CD4-positive, alpha-beta T cell (primary cell): ENCODE results near the gene GABPB1. TPM values are rescaled to one million over a fixed set of nuclear protein-coding genes. Genes with fewer than 3 reads are reported as not detected.
"Not testable (repeated sequence)": the region's sequence is repeated elsewhere in the genome, so short reads cannot be mapped to it uniquely, and the experiment has no call there.

ENCODE experiments used
- ATAC-seq: fragments of 200-7000 bp; cut with Tn5 transposase; one replicate; pipeline ENCODE4 v1.10.0; 2022; ENCODE audit warnings: mild to moderate bottlenecking; ENCODE audit not compliant: poor library complexity
- CTCF ChIA-PET: fragments of 350-600 bp; sonication (Branson Sonifier 250); formaldehyde crosslinking; loops from one replicate; lab custom pipeline; 2021; ENCODE audit warnings: antibody characterized with exemption, inconsistent platforms; lab: Charles Lee
- POLR2A ChIA-PET: fragments of 350-600 bp; sonication (Branson Sonifier 250); formaldehyde crosslinking; loops from one replicate; lab custom pipeline; 2021; ENCODE audit warnings: antibody characterized with exemption, inconsistent platforms; lab: Charles Lee
- DNase-seq, 14 experiments: peaks; one replicate each; pipeline ENCODE4 v3.0.0-alpha.2; 2013 to 2020; ENCODE audit warnings: mixed read lengths in 2 of 14
- H3K27ac ChIP-seq, 2 donors: one replicate each; pipeline versions ENCODE4 v1.5.1 to v1.7.0; 2013; ENCODE audit warnings: low read length in 2 of 2, low read depth in 1 of 2, mild to moderate bottlenecking in 1 of 2
- H3K27me3 ChIP-seq, 2 experiments: 1 replicate in 1 of 2; 2 replicates in 1 of 2; pipeline versions ENCODE4 v1.6.1 to v1.7.0; 2013; ENCODE audit warnings: low read length in 2 of 2, control low read depth in 1 of 2, mild to moderate bottlenecking in 1 of 2, moderate library complexity in 1 of 2; ENCODE audit not compliant: insufficient read depth in 2 of 2, control insufficient read depth in 1 of 2
- H3K36me3 ChIP-seq: one replicate; pipeline ENCODE4 v1.6.1; 2013; ENCODE audit warnings: low read length, control low read depth; ENCODE audit not compliant: insufficient read depth
- H3K4me1 ChIP-seq: one replicate; pipeline ENCODE4 v1.6.1; 2013; ENCODE audit warnings: low read length, control low read depth; ENCODE audit not compliant: insufficient read depth
- H3K4me3 ChIP-seq: one replicate; pipeline ENCODE4 v1.5.1; 2013; ENCODE audit warnings: mild to moderate bottlenecking, low read length, moderate library complexity
- H3K9me3 ChIP-seq, 2 experiments: 1 replicate in 1 of 2; 2 replicates in 1 of 2; pipeline versions ENCODE4 v1.6.1 to v1.7.0; 2013; ENCODE audit warnings: low read length in 2 of 2, mild to moderate bottlenecking in 2 of 2, control low read depth in 1 of 2, moderate library complexity in 1 of 2; ENCODE audit not compliant: control insufficient read depth in 1 of 2, insufficient read depth in 1 of 2
- H3K27ac Mint-ChIP-seq: one replicate; pipeline ENCODE4 v1.8.0; 2020; ENCODE audit warnings: mixed read lengths
- H3K27me3 Mint-ChIP-seq: one replicate; pipeline ENCODE4 v1.8.0; 2021; ENCODE audit warnings: mixed read lengths
- H3K36me3 Mint-ChIP-seq: one replicate; pipeline ENCODE4 v1.8.0; 2021; ENCODE audit warnings: low read depth, mixed read lengths
- H3K4me1 Mint-ChIP-seq: one replicate; pipeline ENCODE4 v1.8.0; 2021; ENCODE audit warnings: low read depth, mixed read lengths
- H3K4me3 Mint-ChIP-seq: one replicate; pipeline ENCODE4 v1.8.0; 2020; ENCODE audit warnings: mild to moderate bottlenecking, mixed read lengths
- H3K9me3 Mint-ChIP-seq: one replicate; pipeline ENCODE4 v1.8.0; 2020; ENCODE audit warnings: mixed read lengths
- CTCF ChIP-seq: fragments of 200-600 bp; IDR thresholded peaks from one replicate; pipeline ENCODE4 v1.8.0; 2022; ENCODE audit warnings: antibody characterized with exemption, mild to moderate bottlenecking
- intact Hi-C, 2 experiments: fragments of 100-400 bp; cut with DNase I in 1 of 2; cut with micrococcal nuclease in 1 of 2; formaldehyde crosslinking; loops; one replicate each; pipeline versions ENCODE4 v1.15.1 to v1.9.0; 2023 to 2025; cut with DNase I, micrococcal nuclease
- polyA plus RNA-seq, 2 donors: library from polyadenylated mRNA; unstranded; fragments of 120-200 nt; gene quantifications; one replicate each; pipeline ENCODE4 v1.2.1, GENCODE V29; 2013
- total RNA-seq, 174 experiments: library from RNA in 2 of 174; stranded (reverse) in 2 of 174; gene quantifications; one replicate each; pipeline ENCODE4 v1.2.3 and lab custom pipeline; 2021 to 2026

GABPB1 gene
- total RNA-seq (10 to 100 TPM; 25.7 to 27.1 TPM), total RNA-seq (lab: John Stamatoyannopoulos, UW) (23.0 to 260 (median 48.0) reads per million in 172 experiments)
- polyA plus RNA-seq (2013, experiment 1 of 2) = 13.0 TPM
- 16.2 TPM for polyA plus RNA-seq (2013, experiment 2 of 2)

- Mint-ChIP-seq H3K36me3 (peaks cover 58% of the 10 kb centered on the region), H3K27me3 (peaks cover 19% of the 10 kb centered on the region), H3K4me3 (peak within 1 kb of the TSS; percentile 97), H3K9me3 (no peaks in the 10 kb centered on the region), H3K27ac (peak within 1 kb of the TSS; percentile 100), H3K4me1 (peaks cover 73% of the 10 kb centered on the region)
- POLR2A ChIA-PET = interaction anchor here (0.5 to 7.2 kb wide), 44 partner anchors 8 to 1880 kb away, joined by 3 to 132 read pairs (median 4); partner anchors contain the start of genes AP4E1, CEP152, COPS2 and DTWD1
- H3K27ac ChIP-seq = peak within 1 kb of the TSS; percentile 99 to 100
- H3K27me3 ChIP-seq = no peaks in the 10 kb centered on the region
- ATAC-seq (peak; percentile 44), DNase-seq (peak; percentile 71 to 95 (median 84))
- peak within 1 kb of the TSS; percentile 97 for H3K4me3 ChIP-seq
- H3K36me3 ChIP-seq = peaks cover 6% of the 10 kb centered on the region
- intact Hi-C loops = loop anchor here (1.0 to 10.0 kb wide), 10 partner anchors 38 to 1540 kb away; partner anchors contain the start of genes AP4E1 (in 1 of the 2), CEP152 (in 1 of the 2), COPS2 (in 1 of the 2) and DTWD1 (in 1 of the 2)
- TF ChIP-seq CTCF = no peak
- CTCF ChIA-PET = interaction anchor here (0.7 kb wide), 2 partner anchors 39 to 58 kb away, joined by 3 read pairs; no protein-coding TSS in a partner anchor
- peaks cover 37% of the 10 kb centered on the region for H3K4me1 ChIP-seq
- H3K9me3 ChIP-seq = no peaks in the 10 kb centered on the region
These were observed at the start of gene GABPB1 for GRCh38 chr15:50354838-50355618. GABPB1 (minus strand) TSS chr15:50355198; CDS start chr15:50309798, 45,400 bp downstream.

GRCh38 chr15:50391561-50391960, 36.6 kb upstream of the GABPB1 start:
- CTCF ChIA-PET, H3K9me3 ChIP-seq, H3K36me3 Mint-ChIP-seq, ATAC-seq, H3K4me3 ChIP-seq, H3K4me1 ChIP-seq, H3K27ac ChIP-seq, POLR2A ChIA-PET, H3K36me3 ChIP-seq, H3K27me3 Mint-ChIP-seq, H3K27ac Mint-ChIP-seq, H3K4me3 Mint-ChIP-seq, DNase-seq, H3K4me1 Mint-ChIP-seq, intact Hi-C loops, H3K9me3 Mint-ChIP-seq, H3K27me3 ChIP-seq: not testable (repeated sequence)

GRCh38 chr15:50390554-50391264, 35.7 kb upstream of the GABPB1 start:
- Mint-ChIP-seq H3K9me3 (no peaks in the 10 kb centered on the region), H3K36me3 (no peaks in the 10 kb centered on the region), H3K27me3 (no peaks in the 10 kb centered on the region), H3K27ac (no peak overlapping the region), H3K4me1 (no peaks in the 10 kb centered on the region), H3K4me3 (no peak overlapping the region)
- Histone ChIP-seq H3K27me3 (no peaks in the 10 kb centered on the region), H3K4me3 (no peak overlapping the region), H3K27ac (no peak overlapping the region), H3K4me1 (no peaks in the 10 kb centered on the region), H3K36me3 (no peaks in the 10 kb centered on the region), H3K9me3 (no peaks in the 10 kb centered on the region)
- CTCF ChIA-PET = no interaction called here
- POLR2A ChIA-PET = no interaction called here
- intact Hi-C loops = no loop called here
- DNase-seq = peak in 3 of 14 experiments; percentile 3 to 8 (median 4)
- ATAC-seq = no peak
- TF ChIP-seq CTCF = no peak

GRCh38 chr15:50382408-50382807, 27.4 kb upstream of the GABPB1 start:
- H3K27me3 Mint-ChIP-seq, H3K4me1 ChIP-seq, H3K27ac Mint-ChIP-seq, H3K27me3 ChIP-seq, H3K9me3 Mint-ChIP-seq, H3K4me1 Mint-ChIP-seq, H3K4me3 ChIP-seq, H3K4me3 Mint-ChIP-seq, H3K36me3 Mint-ChIP-seq, ATAC-seq, DNase-seq, H3K9me3 ChIP-seq, H3K27ac ChIP-seq, intact Hi-C loops, H3K36me3 ChIP-seq: not testable (repeated sequence)
- ChIA-PET CTCF (interaction anchor here (0.7 kb wide), 1 partner anchor 924 kb away, joined by 4 read pairs; no protein-coding TSS in a partner anchor), POLR2A (interaction anchor here (1.6 kb wide), 1 partner anchor 27 kb away, joined by 4 read pairs; the partner anchor contains the start of gene GABPB1)
